Measurements from ENCODE around the gene EXOC2.

The EXOC2 gene

GRCh38 chr6:438634-439170, 254.2 kb downstream of the EXOC2 start:
- no peak for TF ChIP-seq CEBPB (IDR thresholded peaks at IDR 0.05)
- no peak for TF ChIP-seq RAD21 (IDR thresholded peaks at IDR 0.05; ENCODE audit: low read depth)
- TF ChIP-seq NFIC (IDR thresholded peaks at IDR 0.05): no peak
- no peak for TF ChIP-seq FOXM1 (IDR thresholded peaks at IDR 0.05; ENCODE audit: borderline replicate concordance, low read depth)
- no peak for TF ChIP-seq EGR1 (IDR thresholded peaks at IDR 0.05)
- no peak for TF ChIP-seq TCF12 (IDR thresholded peaks at IDR 0.05; ENCODE audit: low read depth)
- no peak for TF ChIP-seq ZBTB7A (IDR thresholded peaks at IDR 0.05; ENCODE audit: low read depth)
- no peak for TF ChIP-seq USF1 (IDR thresholded peaks at IDR 0.05)
- no peak for TF ChIP-seq TEAD4 (IDR thresholded peaks at IDR 0.05)
- no peak for TF ChIP-seq MAX (IDR thresholded peaks at IDR 0.05)
- TF ChIP-seq CREB1 (IDR thresholded peaks at IDR 0.05; ENCODE audit: low read depth): no peak

GRCh38 chr6:437037-437392, 255.9 kb downstream of the EXOC2 start:
- TF ChIP-seq CEBPB (IDR thresholded peaks at IDR 0.05) (no peak), ZBTB7A (IDR thresholded peaks at IDR 0.05; ENCODE audit: low read depth) (no peak)

- no peak for TF ChIP-seq MAX (IDR thresholded peaks at IDR 0.05)
- TF ChIP-seq CEBPB (IDR thresholded peaks at IDR 0.05): no peak
- no peak for TF ChIP-seq ZBTB7A (IDR thresholded peaks at IDR 0.05; ENCODE audit: low read depth)
- no peak for TF ChIP-seq NFIC (IDR thresholded peaks at IDR 0.05)
- TF ChIP-seq REST (IDR thresholded peaks at IDR 0.05; ENCODE audit: low read depth): no peak
- TF ChIP-seq YY1 (IDR thresholded peaks at IDR 0.05; ENCODE audit: low read depth): no peak
- no peak for TF ChIP-seq TAF1 (IDR thresholded peaks at IDR 0.05; ENCODE audit: low read depth)
- TF ChIP-seq RAD21 (IDR thresholded peaks at IDR 0.05; ENCODE audit: low read depth): no peak
- TF ChIP-seq USF1 (IDR thresholded peaks at IDR 0.05): no peak
- no peak for TF ChIP-seq EGR1 (IDR thresholded peaks at IDR 0.05)
- no peak for TF ChIP-seq TCF12 (IDR thresholded peaks at IDR 0.05; ENCODE audit: low read depth)
These were observed 256.5 kb downstream of the EXOC2 start for GRCh38 chr6:436308-437036.

- TF ChIP-seq FOXM1 (IDR thresholded peaks at IDR 0.05; ENCODE audit: borderline replicate concordance, low read depth) (no peak), RAD21 (IDR thresholded peaks at IDR 0.05; ENCODE audit: low read depth) (no peak), CREB1 (IDR thresholded peaks at IDR 0.05; ENCODE audit: low read depth) (no peak), CEBPB (IDR thresholded peaks at IDR 0.05) (no peak), NFIC (IDR thresholded peaks at IDR 0.05) (no peak), TAF1 (IDR thresholded peaks at IDR 0.05; ENCODE audit: low read depth) (no peak), TCF12 (IDR thresholded peaks at IDR 0.05; ENCODE audit: low read depth) (no peak)
These were observed 257.3 kb downstream of the EXOC2 start for GRCh38 chr6:435441-436307.
